NCI-H345 (cell line): ENCODE measurements around the gene NTM.
"Not testable (repeated sequence)": the region's sequence is repeated elsewhere in the genome, so short reads cannot be mapped to it uniquely, and the experiment has no call there.

Experiments used
- DNase-seq: peaks from one replicate; lab custom pipeline; 2025; lab: John Stamatoyannopoulos, UW

NTM gene

DNA sequence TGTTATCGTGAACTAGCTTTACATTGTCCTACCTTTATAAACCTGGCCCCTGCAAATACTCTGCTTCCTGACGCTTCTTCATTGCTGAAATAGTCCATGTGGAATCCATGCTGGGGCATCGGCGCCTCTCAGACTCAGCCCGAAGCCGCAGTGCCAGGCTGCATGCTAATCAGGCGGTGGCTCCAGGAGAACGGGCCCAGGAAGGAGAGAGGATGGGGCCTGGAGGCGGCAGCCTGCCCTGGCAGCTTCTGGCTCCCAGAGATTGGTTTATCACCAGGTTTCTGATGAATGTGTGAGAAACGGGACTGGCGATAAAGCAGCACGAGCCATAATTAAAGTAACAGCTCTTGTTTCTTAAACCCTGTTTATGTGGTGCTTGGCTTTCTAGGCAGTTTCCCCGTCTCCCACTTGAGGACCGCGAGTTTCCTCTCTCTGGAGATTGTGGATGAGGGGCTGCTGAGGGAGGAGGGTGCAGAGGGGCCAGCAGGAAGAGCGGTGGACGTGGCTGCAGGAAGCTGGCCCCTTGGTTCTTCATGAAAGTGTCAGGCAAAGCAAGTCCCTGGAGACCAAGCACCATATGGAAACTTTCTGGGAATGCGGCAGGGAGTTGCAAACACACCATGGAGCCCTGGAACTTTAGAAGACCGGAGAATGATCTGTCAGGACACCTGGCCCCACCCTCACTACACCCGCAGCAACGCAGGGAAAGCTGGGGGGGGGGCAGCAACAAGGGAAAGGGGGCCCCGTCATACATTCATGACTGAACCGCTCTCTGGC lies 93.4 kb downstream of the NTM start:
- no peak for DNase-seq

DNA sequence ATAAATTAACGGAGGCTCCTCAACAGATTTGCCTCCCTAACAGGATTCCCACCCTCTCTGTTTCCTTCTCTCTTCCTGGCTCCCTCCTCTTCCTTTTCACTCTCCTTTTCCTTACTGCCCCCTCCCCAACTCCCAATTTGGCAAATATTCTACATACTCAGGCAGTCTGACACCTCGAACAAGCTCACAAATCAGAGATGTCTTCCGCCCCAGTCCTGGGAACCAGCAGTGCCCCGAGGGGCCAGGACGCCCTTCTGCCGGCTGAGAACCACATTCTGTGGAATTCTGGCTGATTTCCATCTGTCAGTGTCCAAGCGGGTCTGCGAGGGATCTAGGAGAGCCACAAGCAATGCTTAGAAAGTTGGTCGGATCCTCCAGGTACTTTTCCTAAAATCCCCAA lies 94.0 kb downstream of the NTM start:
- no peak for DNase-seq

DNA sequence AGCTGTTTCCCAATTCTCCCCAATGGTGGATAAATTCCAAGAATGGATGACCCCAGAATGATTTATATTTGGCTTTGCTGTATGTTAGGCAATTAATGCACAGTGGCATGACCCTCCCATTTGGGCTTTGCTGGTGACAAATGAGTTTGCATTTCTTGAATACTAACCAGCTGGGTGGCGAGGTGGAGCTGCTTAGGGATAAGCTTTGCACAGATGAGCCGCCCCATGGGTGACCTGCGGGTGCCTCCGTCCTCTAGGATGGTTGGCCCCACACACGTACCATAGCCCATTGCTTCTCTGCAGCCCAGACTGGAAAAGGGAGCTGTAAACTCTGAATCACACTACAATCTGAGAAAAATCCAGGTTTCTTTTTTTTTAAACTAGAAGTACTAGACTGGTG lies 94.6 kb downstream of the NTM start:
- DNase-seq = no peak

DNA sequence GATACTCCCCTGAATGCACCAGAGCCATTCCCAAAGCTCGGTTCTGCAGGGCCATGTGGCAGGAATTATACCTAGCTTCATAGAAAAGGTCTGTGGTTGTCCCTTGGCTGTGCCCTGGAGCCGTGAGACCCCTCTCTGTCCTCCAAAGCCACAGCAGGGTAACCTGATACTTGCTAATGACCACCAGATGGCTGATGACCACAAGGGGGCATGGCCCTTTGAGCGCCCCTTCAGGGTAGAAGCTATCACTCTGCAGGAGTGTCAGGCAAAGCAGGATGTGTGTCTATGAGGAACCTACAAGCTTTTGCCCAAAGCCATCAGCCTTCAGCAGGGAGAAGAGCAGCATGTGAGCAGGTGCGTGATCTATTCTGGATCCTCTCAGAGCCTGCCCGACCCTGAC lies 95.3 kb downstream of the NTM start:
- no peak for DNase-seq

DNA sequence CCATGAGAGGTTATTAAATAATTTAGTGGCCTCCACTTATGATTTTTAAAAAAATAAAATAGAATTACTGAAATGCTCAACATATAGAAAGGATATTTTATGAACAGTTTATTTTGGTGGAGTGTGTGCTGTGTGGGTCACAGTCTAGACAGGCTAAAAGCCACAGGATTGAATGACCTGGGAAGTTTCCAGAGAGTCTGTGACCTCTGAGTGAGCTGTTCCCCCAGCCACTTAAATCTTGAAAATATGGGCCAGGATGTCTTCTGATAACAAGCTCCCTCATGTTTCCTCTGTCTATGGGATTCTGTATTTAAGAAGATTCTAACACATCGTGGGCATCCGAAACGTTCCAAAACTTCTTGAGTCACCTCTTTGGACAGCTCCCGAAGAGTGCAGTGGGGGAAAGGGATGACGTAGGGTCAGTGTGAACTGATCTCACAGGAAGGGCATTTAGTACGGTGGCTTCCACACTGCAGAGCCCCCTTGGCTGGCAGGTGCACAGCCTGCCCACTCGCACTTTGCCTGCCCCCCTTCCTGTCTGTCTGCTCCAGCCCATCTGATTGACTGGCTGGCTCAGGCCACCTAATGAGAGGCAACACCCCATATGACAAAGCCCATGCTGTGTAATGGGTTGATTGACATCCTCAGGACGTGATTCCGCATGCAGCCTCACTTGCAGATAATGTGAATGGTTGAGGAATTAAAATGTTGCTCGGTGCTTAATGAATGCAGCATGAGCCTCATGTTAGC lies 97.4 kb downstream of the NTM start:
- DNase-seq = no peak

DNA sequence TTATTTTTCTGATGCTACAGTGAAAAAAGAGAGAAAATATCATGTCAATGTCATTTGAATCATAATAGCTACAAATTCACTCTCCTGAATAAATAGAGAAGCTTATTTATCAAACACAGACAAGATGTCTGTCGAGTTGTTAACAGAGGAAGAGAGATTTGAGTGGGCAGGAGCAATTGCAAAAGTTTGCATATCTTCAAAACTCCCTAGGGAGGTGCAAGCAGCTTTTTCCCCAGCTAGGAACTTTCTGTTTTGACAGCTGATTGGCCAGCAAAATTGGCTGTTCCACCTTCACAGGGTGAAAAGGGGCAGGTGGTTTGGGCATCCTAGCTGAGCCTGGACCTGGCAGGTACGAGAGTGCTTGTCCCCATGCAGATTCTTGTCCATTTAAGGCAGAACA lies 98.2 kb downstream of the NTM start:
- no peak for DNase-seq

DNA sequence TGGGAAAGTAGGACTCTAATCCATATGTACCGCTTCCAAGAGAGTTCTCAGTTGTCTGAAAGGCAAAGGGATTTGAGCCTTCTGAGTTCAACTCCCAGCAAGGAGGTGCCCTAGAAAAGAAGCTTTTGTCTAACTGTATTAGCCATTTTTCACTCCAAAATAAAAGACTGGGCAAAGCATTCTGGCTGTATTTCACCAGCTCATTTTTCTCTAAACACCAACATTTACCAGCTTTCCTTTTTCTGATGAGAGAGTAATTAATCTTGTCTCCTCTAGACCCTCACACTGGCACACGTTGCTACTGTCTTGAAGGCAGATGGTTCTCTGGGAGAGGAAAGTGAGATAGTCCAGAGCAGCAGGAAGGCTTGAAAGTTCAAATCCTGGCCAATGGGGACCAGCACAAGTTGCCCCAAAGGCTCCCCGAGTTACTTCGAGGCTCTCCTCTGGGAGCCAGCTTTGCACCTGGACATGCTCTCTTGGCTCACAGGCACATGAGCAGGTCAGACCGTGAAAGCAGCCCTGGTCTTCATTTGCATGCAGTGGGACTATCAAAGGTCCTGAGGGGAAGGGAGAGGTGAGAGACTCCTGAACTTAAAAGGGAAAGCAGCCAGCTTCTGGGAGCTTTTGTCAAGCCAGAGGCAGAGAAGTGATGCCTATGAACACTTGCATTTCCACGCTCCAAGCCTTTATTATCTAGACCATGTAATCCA lies 100.0 kb downstream of the NTM start:
- DNase-seq = no peak

DNA sequence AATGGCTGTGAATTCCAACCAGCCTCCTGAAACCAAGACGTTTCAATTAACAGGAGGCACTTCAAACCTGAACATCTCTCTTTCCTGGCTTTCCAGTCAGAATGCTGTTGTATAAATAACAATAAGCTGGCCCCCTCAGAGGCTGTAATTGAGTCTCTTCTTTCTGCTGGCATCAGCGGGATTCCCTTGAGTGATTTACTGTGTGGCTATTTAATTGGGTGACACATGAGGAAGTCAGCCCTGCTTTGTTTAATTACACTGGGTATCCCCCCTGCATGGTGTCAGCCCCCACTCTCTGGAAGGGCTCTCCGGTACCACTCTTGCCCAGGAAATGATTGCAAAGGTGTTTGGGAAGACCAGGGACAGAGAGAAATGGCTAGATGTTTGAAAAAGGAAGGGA lies 101.6 kb downstream of the NTM start:
- DNase-seq = no peak

DNA sequence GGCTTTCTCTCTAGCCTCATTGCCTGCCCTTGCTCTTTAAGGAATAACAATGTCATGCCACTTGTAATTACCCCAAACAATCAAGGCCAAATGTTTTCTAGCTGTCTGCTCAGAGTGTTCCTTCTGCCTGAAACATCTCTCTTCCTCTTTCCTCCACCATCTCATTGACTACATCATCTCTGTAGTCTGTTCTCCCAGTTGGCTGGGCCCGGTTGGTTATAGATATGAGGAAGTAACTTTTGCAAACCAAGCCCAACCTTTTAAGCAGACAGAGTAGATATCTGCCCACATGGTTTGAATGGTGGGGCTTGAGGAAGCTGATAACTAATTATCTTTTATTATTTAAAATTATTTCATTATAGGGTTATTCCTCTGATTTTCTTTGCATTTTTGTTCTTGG lies 104.5 kb downstream of the NTM start:
- no peak for DNase-seq

DNA sequence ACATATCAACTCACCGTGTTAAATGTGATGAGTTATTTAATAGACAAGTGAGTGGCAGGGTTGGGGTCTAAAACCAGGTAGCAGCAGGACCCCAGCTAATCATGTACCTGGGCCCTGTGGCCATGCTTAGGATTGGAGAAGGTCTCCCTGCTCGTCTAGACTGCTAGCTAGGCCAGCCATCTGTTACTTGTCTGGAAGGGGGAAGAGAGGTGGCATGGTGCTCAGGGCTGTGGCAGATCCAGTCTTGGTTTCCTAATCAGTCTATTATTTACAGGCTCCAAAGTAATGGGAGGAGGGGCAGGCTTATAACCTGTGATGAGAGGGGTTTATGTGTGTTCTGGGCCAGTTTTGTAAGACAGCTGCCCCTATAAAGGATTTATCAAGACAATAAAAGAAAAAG lies 105.9 kb downstream of the NTM start:
- DNase-seq = no peak

DNA sequence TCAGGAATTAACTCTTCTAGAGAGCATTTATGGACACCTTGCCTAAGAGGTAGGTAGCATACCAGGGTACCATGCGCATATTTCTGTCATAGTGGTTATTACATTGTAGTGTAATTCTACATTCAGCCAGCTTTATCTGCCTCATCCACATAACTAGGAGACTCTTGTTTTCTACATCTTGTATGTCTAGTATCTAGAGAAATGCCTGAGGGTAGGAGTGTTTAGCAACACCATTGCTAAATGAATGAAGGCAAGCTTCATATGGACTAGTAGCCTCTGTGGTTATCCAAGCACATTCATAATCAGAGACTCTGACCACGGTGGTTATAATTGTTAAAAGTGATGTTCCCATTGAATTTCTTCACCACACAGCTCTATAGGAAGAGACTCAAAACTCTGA lies 107.9 kb downstream of the NTM start:
- DNase-seq = no peak

DNA sequence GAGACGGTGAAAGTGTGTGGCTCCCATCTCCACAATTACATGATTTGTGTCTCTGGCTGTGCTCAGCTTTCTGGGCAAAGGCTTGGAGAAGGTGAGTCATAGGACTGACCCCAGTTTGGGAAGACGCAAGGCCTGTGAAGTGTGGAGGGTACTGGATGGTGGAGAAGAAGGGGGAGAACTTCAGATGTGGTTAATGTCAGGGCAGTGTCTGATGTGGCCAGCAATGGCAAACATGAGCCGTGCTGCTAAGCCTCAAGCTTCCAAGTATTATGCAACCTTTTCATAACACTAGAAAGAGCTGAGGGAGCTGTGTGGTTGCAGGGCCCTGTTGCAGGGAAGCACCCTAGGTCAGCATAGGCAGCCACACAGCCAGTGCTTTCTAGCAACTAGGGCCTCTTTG lies 110.9 kb downstream of the NTM start:
- DNase-seq = no peak

DNA sequence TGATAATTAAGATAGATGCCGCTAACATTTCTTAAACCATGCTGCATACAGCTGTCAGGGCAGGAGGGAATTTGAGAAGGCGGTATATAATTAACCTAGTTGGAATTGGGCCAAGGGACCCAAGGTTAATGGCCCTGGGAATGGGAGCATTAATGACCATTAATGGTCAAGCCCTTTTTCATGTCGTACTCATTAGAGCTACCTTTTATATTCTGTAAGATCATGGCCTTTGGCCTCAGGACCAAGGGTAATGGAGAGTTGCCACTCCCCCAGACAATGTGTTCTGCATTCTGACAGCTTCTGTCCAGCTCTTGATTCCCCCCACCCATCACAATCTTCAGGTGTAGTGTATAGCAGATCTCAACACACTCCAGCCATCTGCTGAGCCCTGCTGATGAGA lies 111.6 kb downstream of the NTM start:
- DNase-seq = no peak

DNA sequence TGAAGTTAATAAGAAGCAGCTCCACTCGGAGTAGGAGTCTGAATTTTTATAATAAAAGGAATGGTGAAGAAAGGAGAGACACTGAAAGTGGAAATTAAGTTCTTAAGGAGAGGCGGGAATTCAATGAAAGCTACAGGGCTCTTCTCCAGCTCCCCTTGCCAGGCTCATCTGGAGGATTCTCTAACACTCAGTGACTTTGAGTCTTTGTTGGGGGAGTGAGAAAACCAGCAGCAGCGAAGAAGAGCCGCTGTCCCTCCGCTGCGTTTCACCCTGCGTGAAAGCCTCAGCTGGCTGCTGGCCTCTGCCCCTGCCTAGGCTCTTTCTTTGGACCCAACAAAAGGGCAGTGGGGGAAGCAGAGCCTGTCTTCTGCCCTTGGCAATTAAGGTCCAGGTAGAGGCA lies 113.0 kb downstream of the NTM start:
- DNase-seq = no peak

DNA sequence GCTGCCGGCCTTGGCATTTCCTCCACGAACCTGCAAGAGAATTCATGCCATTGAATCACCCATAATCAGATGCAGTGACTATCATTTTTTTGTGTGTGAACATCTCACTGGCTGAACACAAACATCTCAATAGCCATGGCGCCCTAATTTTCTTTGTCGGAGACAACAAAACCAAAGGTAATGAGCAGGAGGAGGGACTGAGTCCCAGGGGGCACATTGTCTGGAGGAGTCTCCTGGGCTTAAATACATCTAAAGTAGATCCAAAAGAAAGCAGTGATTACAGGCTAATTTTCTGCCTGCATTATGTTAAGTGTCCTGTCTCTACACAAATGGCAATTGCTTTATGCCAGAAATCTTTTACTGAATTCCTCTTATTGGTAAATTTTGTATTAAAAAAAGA lies 113.5 kb downstream of the NTM start:
- DNase-seq = no peak

DNA sequence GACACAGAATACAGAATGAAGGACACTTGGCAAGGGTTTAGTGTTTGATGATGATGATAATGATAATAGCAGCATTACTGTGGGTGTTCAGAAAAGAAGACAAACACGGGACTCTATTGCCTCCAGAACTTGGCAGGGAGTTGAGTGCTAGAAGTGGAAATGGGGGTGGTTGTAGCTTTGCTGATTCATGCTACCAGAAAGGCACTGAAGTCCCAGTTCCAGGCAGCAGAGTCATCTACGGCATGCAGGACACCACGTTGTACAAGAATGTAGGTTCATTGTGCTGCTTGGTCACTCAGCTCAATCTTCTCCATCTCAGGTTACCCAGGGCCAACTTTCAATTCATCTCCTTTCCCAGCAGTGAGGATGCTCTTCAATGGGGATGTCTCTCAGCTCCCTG lies 115.7 kb downstream of the NTM start:
- no peak for DNase-seq

DNA sequence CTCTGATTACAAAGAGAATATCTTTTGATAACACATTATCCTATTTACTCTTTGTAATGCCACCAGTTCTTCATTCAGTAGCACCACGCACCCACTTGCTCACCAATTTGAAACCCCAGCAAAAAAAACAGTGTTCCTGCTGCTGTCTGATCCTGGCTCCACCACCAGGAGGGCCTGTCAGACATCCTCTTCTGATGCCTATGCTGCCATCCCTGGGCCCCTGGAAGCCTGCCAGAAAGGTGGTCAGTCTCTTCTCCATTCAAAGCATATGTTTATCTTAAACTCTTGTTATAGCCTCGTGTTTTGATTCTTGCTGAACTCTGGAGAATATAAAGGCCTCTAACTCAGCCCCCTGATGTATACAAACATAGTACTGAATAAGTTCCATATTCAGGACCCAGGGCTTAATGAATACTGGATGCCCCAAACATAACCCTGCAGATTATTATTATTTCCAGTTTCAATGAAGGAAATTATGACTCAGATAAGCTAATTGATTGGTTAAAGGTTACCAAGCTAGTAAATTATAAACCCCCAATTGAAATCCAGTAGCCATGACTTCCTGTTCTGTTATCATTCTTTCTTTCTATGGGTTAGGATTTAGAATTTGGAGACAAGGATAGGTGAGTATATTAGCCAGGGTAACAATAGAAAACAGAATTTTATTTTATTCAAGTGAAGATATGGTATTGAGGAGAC lies 116.7 kb downstream of the NTM start:
- DNase-seq = no peak

DNA sequence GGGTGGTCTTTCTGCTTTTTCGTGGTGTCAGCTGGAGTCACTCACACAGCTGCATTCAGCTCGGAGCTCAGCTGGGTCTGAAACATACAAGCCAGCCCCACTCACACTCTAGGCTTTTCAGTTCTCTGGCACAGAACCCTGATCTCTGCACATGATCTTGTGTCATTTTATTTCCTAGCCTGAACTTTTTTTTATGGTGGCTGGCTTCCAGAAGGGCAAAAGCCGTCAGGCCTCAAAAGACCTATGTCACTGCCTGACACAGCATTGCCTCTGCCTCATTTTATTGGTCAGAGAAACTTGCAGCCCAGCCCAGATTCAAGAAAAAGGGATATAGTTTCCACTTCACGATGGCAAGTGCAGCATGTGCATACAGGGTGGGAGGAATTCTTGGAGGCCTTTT lies 117.8 kb downstream of the NTM start:
- no peak for DNase-seq

DNA sequence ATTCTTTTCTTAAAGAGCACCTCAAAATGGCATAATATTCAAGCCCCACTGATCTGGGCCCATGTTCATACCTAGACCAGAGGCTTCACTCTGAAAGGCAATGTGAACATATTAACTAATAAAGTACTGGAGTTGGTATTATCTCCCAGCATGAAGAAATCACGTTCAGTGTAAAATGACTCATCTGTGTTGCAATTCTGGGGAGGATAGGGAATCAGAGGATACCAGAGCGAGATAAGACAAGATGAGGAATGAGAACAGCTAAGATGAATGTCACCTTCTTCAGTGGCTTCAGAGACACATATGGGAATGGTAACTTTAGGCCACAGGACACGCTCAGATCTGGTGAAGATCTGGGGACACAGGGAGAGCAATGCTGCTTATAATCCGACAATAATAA lies 121.1 kb downstream of the NTM start:
- no peak for DNase-seq

DNA sequence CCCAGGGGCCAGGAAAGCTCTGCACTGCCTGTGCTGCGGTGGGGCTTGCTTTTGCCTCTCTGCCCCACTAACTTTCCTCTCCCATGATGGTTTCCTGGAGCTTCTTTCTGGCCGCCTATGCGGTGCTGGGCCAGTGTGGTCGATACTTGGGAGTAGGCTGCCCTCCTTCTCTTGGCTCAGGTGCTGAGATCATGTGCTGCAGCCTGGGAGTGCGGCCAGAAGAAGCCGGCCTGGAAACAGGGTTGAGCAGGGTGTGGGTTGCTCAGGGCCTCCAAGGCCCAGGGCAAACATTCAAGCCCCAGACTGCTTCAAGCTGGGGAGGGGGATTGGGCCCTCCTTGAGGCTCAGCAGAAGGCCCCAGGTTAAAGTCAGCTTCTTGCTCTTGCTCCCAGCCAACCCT lies 125.0 kb downstream of the NTM start:
- no peak for DNase-seq

DNA sequence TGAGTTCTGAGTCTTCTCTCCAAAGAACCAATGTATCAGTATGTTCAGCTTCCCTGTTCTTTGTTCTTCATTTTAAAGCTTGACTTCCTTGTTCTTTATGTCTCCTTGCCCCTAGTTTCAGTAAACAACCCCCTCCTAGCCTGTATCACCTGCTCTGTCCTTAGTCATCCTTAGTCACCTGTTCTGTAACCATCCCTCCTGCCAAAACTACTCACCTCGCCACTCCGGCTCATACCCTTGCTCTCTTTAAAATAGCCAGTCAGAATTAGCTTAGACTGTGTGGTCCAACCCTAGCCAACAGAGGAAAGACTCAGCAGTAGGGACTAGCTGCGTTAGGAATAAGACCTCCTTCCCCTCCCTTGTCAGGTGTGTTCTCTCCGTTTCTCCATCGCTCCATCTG lies 127.3 kb downstream of the NTM start:
- not testable (repeated sequence) for DNase-seq

DNA sequence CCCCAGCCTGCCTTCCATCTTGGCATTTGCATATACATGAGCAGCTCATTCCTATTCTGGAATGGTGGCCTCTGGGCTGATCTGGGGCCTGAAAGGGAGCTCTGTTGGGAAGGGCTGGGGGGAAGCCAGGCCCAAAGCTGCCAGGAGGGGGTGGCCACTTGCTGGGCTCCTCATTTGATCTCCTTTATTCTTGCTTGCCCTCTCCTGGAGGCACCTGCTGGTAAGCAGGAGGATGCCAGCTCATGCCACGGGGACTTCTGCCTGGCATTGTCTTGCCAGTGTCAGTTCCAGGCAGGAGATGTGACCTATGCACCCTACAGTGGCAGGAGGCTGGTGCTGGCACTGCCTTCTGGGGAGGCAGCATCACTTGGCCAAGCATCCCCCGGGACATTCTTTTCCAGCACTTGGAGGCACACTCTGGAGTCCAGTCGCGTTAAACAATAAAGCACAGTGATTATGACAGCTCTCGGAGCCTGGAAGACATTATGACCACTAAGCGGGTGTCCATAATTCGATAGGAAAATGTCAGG lies 128.3 kb downstream of the NTM start:
- DNase-seq = no peak
